AG10803 (cell line): ENCODE measurements around the gene AQR.

Experiments used
- DNase-seq: peaks from one replicate; pipeline ENCODE4 v3.0.0; 2010; ENCODE audit warnings: low read depth
- H3K4me3 ChIP-seq: 2 replicates; pipeline ENCODE4 v1.5.1; 2011; ENCODE audit warnings: mild to moderate bottlenecking, low read length, control low read depth
- TF ChIP-seq, protein P1 (sequence below): conservative IDR thresholded peaks from 2 replicates; pipeline ENCODE4 v1.5.1; 2011; ENCODE audit warnings: mild to moderate bottlenecking, low read length, control low read depth, inconsistent platforms

Gene AQR

GRCh38 chr15:34849364-34849959, 120.1 kb downstream of the AQR start:
- DNase-seq, result no peak
- no peak overlapping the region for H3K4me3 ChIP-seq
- TF ChIP-seq, protein P1, sequence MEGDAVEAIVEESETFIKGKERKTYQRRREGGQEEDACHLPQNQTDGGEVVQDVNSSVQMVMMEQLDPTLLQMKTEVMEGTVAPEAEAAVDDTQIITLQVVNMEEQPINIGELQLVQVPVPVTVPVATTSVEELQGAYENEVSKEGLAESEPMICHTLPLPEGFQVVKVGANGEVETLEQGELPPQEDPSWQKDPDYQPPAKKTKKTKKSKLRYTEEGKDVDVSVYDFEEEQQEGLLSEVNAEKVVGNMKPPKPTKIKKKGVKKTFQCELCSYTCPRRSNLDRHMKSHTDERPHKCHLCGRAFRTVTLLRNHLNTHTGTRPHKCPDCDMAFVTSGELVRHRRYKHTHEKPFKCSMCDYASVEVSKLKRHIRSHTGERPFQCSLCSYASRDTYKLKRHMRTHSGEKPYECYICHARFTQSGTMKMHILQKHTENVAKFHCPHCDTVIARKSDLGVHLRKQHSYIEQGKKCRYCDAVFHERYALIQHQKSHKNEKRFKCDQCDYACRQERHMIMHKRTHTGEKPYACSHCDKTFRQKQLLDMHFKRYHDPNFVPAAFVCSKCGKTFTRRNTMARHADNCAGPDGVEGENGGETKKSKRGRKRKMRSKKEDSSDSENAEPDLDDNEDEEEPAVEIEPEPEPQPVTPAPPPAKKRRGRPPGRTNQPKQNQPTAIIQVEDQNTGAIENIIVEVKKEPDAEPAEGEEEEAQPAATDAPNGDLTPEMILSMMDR, result no peak

DNA sequence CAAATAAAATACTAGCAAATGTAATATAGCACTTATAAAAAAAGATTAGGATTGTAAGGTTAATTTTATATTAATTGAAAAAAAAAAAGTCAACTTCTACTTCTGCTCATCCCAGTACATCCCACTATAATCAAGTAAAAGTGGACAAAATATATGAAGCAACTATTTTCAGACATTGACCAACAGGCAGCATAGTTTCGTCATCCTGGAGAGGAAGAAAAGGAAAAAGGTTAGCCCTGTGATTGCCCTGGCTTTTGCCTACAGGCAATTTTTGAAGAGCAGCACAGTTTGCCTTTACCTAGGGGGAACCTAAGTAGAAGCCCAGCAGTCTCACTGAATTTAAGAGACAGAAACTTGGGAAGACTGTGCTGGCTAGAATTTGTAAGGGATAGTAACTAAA, 121.9 kb downstream of the AQR start:
- DNase-seq, result peak; percentile 8
- TF ChIP-seq, protein P1, result no peak
- H3K4me3 ChIP-seq, result no peak overlapping the region

DNA sequence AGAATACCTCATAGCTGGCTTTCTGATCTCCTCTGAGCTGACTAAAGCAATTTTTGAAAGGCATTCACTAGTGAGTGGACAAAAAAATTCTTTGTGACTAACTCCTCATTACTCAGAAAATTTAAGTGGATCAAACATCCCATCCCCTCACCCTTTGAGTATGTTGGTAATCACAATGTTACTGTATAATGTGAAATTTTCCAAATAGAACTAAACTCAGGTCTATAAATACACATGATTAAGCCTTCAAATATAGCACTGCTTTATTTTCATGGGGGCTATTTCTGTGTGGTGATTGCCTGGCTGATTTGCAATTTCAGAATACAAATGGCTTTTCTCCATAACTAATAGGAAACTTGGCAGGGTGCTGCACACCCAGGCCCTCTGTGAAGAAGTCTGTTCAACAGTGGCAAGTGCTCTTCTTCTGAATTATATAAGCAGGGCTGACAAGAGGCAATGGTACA, 128.2 kb downstream of the AQR start:
- TF ChIP-seq, protein P1, result no peak
- peak; percentile 40 for DNase-seq
- no peak overlapping the region for H3K4me3 ChIP-seq

DNA sequence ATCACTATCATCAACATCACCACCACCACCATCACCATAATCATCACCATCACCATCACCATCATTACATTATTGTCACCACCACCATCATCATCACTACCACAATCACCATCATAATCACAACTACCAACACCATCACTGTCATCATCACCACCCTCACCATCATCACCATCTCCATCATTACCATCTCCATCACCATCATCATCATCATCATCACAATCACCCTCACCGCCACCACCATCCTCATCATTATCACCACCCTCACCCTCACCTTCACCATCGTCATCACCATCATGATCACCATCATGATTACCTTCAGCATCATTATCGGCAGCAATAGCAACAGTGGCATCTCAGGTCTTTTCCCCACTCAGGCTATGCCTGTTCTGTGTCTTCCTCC, 131.3 kb downstream of the AQR start:
- no peak overlapping the region for H3K4me3 ChIP-seq
- DNase-seq, result no peak
- TF ChIP-seq, protein P1, result no peak

- TF ChIP-seq, protein P1, result no peak
- peak; percentile 69 for DNase-seq
- H3K4me3 ChIP-seq, result no peak overlapping the region
These were observed 132.1 kb downstream of the AQR start for GRCh38 chr15:34837246-34838016.

DNA sequence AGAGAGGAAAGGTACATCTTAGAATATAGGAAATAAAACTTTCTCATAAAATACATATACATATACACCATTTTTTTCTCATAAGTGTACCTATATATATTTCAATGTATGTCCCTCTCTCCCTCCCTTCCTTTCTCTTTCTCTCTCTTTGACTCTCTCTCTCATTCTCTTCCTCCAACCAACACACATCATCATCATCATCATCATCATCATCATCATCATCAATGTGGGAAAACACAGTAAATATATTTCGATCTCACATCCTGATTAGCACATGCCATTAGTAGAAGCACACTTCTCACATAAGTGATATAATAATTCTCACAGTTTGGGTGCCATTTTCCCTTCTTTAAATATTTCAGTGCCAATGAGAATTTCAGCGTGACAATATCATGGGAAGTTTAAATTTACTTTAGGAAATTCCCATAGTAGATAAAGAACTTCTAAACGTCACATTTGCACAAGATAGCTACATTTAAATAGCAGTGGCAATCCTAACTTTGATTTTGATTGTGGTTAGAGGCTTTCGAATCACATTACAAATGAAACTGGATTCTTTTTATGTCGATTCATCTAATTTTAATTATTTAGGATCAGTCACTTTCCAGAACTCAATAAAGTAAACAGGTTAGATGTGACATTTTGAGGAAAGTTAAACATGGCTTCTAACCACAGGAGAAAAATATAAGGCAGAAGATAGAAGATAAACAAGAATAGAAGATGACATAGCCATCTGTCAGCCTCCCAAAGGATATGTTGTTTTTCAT, 141.2 kb downstream of the AQR start:
- DNase-seq, result no peak
- TF ChIP-seq, protein P1, result no peak
- H3K4me3 ChIP-seq, result no peak overlapping the region
